CD4-positive, alpha-beta memory T cell (primary cell): ENCODE measurements around the gene ZBTB18. TPM values are rescaled to one million over a fixed set of nuclear protein-coding genes. Genes with fewer than 3 reads are reported as not detected.

Experiments used
- CTCF ChIA-PET: fragments of 350-600 bp; sonication (Branson Sonifier 250); formaldehyde crosslinking; loops from one replicate; lab custom pipeline; 2021; ENCODE audit warnings: inconsistent platforms; ENCODE audit not compliant: partially characterized antibody; lab: Charles Lee
- POLR2A ChIA-PET: fragments of 350-600 bp; sonication (Branson Sonifier 250); formaldehyde crosslinking; loops from one replicate; lab custom pipeline; 2021; ENCODE audit not compliant: partially characterized antibody; lab: Charles Lee
- DNase-seq, 5 donors: peaks; one replicate each; pipeline versions ENCODE4 v3.0.0 to v3.0.0-alpha.2; 2020 to 2022; ENCODE audit warnings: mixed read lengths in 1 of 5
- H3K27ac ChIP-seq: one replicate; pipeline ENCODE4 v1.7.0; 2013; ENCODE audit warnings: low read depth, low read length
- H3K27me3 ChIP-seq: 2 replicates; pipeline ENCODE4 v1.7.0; 2013; ENCODE audit warnings: mild to moderate bottlenecking, low read length, moderate library complexity; ENCODE audit not compliant: insufficient read depth
- H3K36me3 ChIP-seq: 2 replicates; pipeline ENCODE4 v1.7.0; 2013; ENCODE audit warnings: mild to moderate bottlenecking, low read length, moderate library complexity; ENCODE audit not compliant: insufficient read depth
- H3K4me1 ChIP-seq: 2 replicates; pipeline ENCODE4 v1.7.0; 2013; ENCODE audit warnings: mild to moderate bottlenecking, low read length, moderate library complexity; ENCODE audit not compliant: insufficient read depth
- H3K4me3 ChIP-seq, 2 donors: one replicate each; pipeline ENCODE4 v1.7.0; 2013; ENCODE audit warnings: low read length in 2 of 2, mild to moderate bottlenecking in 1 of 2
- H3K9me3 ChIP-seq, 2 donors: one replicate each; pipeline ENCODE4 v1.7.0; 2013; ENCODE audit warnings: low read length in 2 of 2, control low read depth in 1 of 2; ENCODE audit not compliant: control insufficient read depth in 1 of 2
- H3K27ac Mint-ChIP-seq, 7 donors: one replicate each; pipeline ENCODE4 v1.8.0; 2020 to 2021; ENCODE audit warnings: mixed read lengths in 7 of 7, mild to moderate bottlenecking in 6 of 7, inconsistent platforms in 3 of 7, moderate library complexity in 3 of 7
- H3K27me3 Mint-ChIP-seq, 2 donors: one replicate each; pipeline ENCODE4 v1.8.0; 2020 to 2021; ENCODE audit warnings: mixed read lengths in 2 of 2
- H3K36me3 Mint-ChIP-seq, 2 donors: one replicate each; pipeline ENCODE4 v1.8.0; 2020 to 2021; ENCODE audit warnings: mixed read lengths in 2 of 2, inconsistent platforms in 1 of 2, mild to moderate bottlenecking in 1 of 2
- H3K4me1 Mint-ChIP-seq, 4 donors: one replicate each; pipeline ENCODE4 v1.8.0; 2020 to 2021; ENCODE audit warnings: mixed read lengths in 4 of 4, mild to moderate bottlenecking in 1 of 4
- H3K4me3 Mint-ChIP-seq, 8 donors: one replicate each; pipeline ENCODE4 v1.8.0; 2020 to 2021; ENCODE audit warnings: mixed read lengths in 8 of 8, mild to moderate bottlenecking in 7 of 8, moderate library complexity in 6 of 8, inconsistent platforms in 3 of 8
- H3K9me3 Mint-ChIP-seq, 8 donors: one replicate each; pipeline ENCODE4 v1.8.0; 2020 to 2021; ENCODE audit warnings: mixed read lengths in 8 of 8, mild to moderate bottlenecking in 5 of 8, inconsistent platforms in 3 of 8, moderate library complexity in 1 of 8
- intact Hi-C: fragments of 100-400 bp; cut with micrococcal nuclease; formaldehyde crosslinking; loops from one replicate; pipeline ENCODE4 v1.15.1; 2023
- polyA plus RNA-seq, 2 donors: library from polyadenylated mRNA; unstranded; fragments of 300-500 nt; fragmentation: Illumina TruSeq; gene quantifications; one replicate each; pipeline ENCODE4 v1.2.3, GENCODE V29; 2021
- total RNA-seq, 2 experiments: library from RNA; stranded (reverse); gene quantifications; one replicate each; pipeline ENCODE4 v1.2.3, GENCODE V29; 2021

ZBTB18 gene
- total and polyA plus RNA-seq, 4 experiments from 2014 or later = 1.5 to 65.3 (median 32.4) TPM

- H3K27me3 Mint-ChIP-seq = no peaks in the 10 kb centered on the region
- H3K4me3 Mint-ChIP-seq = no peak overlapping the region
- H3K27ac Mint-ChIP-seq = no peak overlapping the region
- H3K4me1 Mint-ChIP-seq = peaks cover 0 to 3% (median 0%) of the 10 kb centered on the region in 4 donors
- no peaks in the 10 kb centered on the region for H3K36me3 Mint-ChIP-seq
- intact Hi-C loops = no loop called here
- POLR2A ChIA-PET = no interaction called here
- no peak overlapping the region for H3K27ac ChIP-seq
- DNase-seq = no peak
- H3K4me1 ChIP-seq = no peaks in the 10 kb centered on the region
- CTCF ChIA-PET = interaction anchor here (1.2 kb wide), 1 partner anchor 9 kb away, joined by 3 read pairs; no protein-coding TSS in a partner anchor
- H3K9me3 Mint-ChIP-seq = peaks cover 0 to 2% (median 0%) of the 10 kb centered on the region in 8 donors
- H3K27me3 ChIP-seq = no peaks in the 10 kb centered on the region
- no peaks in the 10 kb centered on the region for H3K36me3 ChIP-seq
- no peaks in the 10 kb centered on the region for H3K9me3 ChIP-seq
- H3K4me3 ChIP-seq = no peak overlapping the region
Observed at GRCh38 chr1:244066954-244067716, 16.1 kb downstream of the ZBTB18 start.

GRCh38 chr1:244067893-244068292 lies 16.8 kb downstream of the ZBTB18 start:
- no peak overlapping the region for H3K4me3 ChIP-seq
- Mint-ChIP-seq H3K36me3 (no peaks in the 10 kb centered on the region), H3K27me3 (no peaks in the 10 kb centered on the region), H3K4me3 (no peak overlapping the region), H3K9me3 (peaks cover 0 to 2% (median 0%) of the 10 kb centered on the region in 8 donors), H3K27ac (peak overlapping the region in 1 of 7 donors; percentile 35), H3K4me1 (peaks cover 1 to 8% (median 6%) of the 10 kb centered on the region in 4 donors)
- H3K27ac ChIP-seq = no peak overlapping the region
- ChIA-PET CTCF (interaction anchor here (1.2 kb wide), 2 partner anchors 9 to 20 kb away, joined by 3 read pairs; no protein-coding TSS in a partner anchor), POLR2A (interaction anchor here (1.2 kb wide), 1 partner anchor 20 kb away, joined by 5 read pairs; no protein-coding TSS in a partner anchor)
- H3K4me1 ChIP-seq = no peaks in the 10 kb centered on the region
- intact Hi-C loops = no loop called here
- H3K36me3 ChIP-seq = no peaks in the 10 kb centered on the region
- no peaks in the 10 kb centered on the region for H3K9me3 ChIP-seq
- no peak for DNase-seq
- H3K27me3 ChIP-seq = no peaks in the 10 kb centered on the region

- no peaks in the 10 kb centered on the region for H3K9me3 ChIP-seq
- no peak for DNase-seq
- no peaks in the 10 kb centered on the region for H3K27me3 ChIP-seq
- intact Hi-C loops = no loop called here
- H3K27ac Mint-ChIP-seq = no peak overlapping the region
- H3K9me3 Mint-ChIP-seq = no peaks in the 10 kb centered on the region
- H3K27me3 Mint-ChIP-seq = no peaks in the 10 kb centered on the region
- POLR2A ChIA-PET = interaction anchor here (1.2 kb wide), 1 partner anchor 21 kb away, joined by 5 read pairs; no protein-coding TSS in a partner anchor
- H3K36me3 Mint-ChIP-seq = no peaks in the 10 kb centered on the region
- H3K36me3 ChIP-seq = no peaks in the 10 kb centered on the region
- CTCF ChIA-PET = interaction anchor here (1.2 kb wide), 2 partner anchors 8 to 20 kb away, joined by 3 read pairs; no protein-coding TSS in a partner anchor
- no peak overlapping the region for H3K4me3 ChIP-seq
- H3K4me3 Mint-ChIP-seq = no peak overlapping the region
- H3K4me1 Mint-ChIP-seq = peaks cover 1 to 8% (median 7%) of the 10 kb centered on the region in 4 donors
- H3K27ac ChIP-seq = no peak overlapping the region
- H3K4me1 ChIP-seq = peaks cover 1% of the 10 kb centered on the region
Observed at GRCh38 chr1:244068567-244068966, 17.5 kb downstream of the ZBTB18 start.

GRCh38 chr1:244069326-244069898 lies 18.3 kb downstream of the ZBTB18 start:
- Histone ChIP-seq H3K4me1 (peaks cover 10% of the 10 kb centered on the region), H3K27me3 (no peaks in the 10 kb centered on the region), H3K27ac (no peak overlapping the region), H3K9me3 (no peaks in the 10 kb centered on the region), H3K4me3 (no peak overlapping the region), H3K36me3 (no peaks in the 10 kb centered on the region)
- POLR2A ChIA-PET = no interaction called here
- peaks cover 9 to 17% (median 15%) of the 10 kb centered on the region in 4 donors for H3K4me1 Mint-ChIP-seq
- H3K27ac Mint-ChIP-seq = no peak overlapping the region
- no peak overlapping the region for H3K4me3 Mint-ChIP-seq
- no peaks in the 10 kb centered on the region for H3K9me3 Mint-ChIP-seq
- DNase-seq = no peak
- H3K36me3 Mint-ChIP-seq = no peaks in the 10 kb centered on the region
- CTCF ChIA-PET = interaction anchor here (1.2 to 1.3 kb wide), 2 partner anchors 18 to 19 kb away, joined by 3 read pairs; partner anchors contain the start of gene ZBTB18
- intact Hi-C loops = no loop called here
- no peaks in the 10 kb centered on the region for H3K27me3 Mint-ChIP-seq

- Histone ChIP-seq H3K9me3 (no peaks in the 10 kb centered on the region), H3K27me3 (no peaks in the 10 kb centered on the region), H3K27ac (peak overlapping the region; percentile 27), H3K36me3 (no peaks in the 10 kb centered on the region), H3K4me1 (peaks cover 32% of the 10 kb centered on the region), H3K4me3 (peak overlapping the region; percentile 5 to 49)
- Mint-ChIP-seq H3K4me1 (peaks cover 26 to 38% (median 31%) of the 10 kb centered on the region in 4 donors), H3K4me3 (peak overlapping the region; percentile 88 to 96 (median 91)), H3K9me3 (no peaks in the 10 kb centered on the region), H3K36me3 (no peaks in the 10 kb centered on the region), H3K27ac (peak overlapping the region; percentile 90 to 99 (median 97)), H3K27me3 (no peaks in the 10 kb centered on the region)
- intact Hi-C loops = loop anchor here (1.0 kb wide), 1 partner anchor 26 kb away; no protein-coding TSS in a partner anchor
- peak; percentile 80 to 88 (median 86) for DNase-seq
- CTCF ChIA-PET = interaction anchor here (0.7 to 3.2 kb wide), 12 partner anchors 9 to 732 kb away, joined by 3 to 16 read pairs (median 4); partner anchors contain the start of gene ZBTB18
- POLR2A ChIA-PET = interaction anchor here (0.6 to 9.1 kb wide), 16 partner anchors 9 to 819 kb away, joined by 3 to 251 read pairs (median 4); partner anchors contain the start of genes AKT3, CEP170, SDCCAG8 and ZBTB18
Observed at GRCh38 chr1:244074559-244075171, 23.6 kb downstream of the ZBTB18 start.

GRCh38 chr1:244075247-244075722 lies 24.2 kb downstream of the ZBTB18 start:
- peaks cover 26 to 38% (median 31%) of the 10 kb centered on the region in 4 donors for H3K4me1 Mint-ChIP-seq
- no peaks in the 10 kb centered on the region for H3K36me3 ChIP-seq

More at GRCh38 chr1:244075247-244075722, 24.2 kb downstream of the ZBTB18 start:
- Histone ChIP-seq H3K4me3 (peak overlapping the region in 1 of 2 donors; percentile 39), H3K4me1 (peaks cover 32% of the 10 kb centered on the region), H3K9me3 (no peaks in the 10 kb centered on the region), H3K27ac (peak overlapping the region; percentile 27), H3K27me3 (no peaks in the 10 kb centered on the region)
- ChIA-PET CTCF (interaction anchor here (0.7 to 3.2 kb wide), 12 partner anchors 10 to 733 kb away, joined by 3 to 16 read pairs (median 4); partner anchors contain the start of gene ZBTB18), POLR2A (interaction anchor here (0.6 to 9.1 kb wide), 15 partner anchors 9 to 820 kb away, joined by 3 to 251 read pairs (median 4); partner anchors contain the start of genes AKT3, CEP170, SDCCAG8 and ZBTB18)
- H3K27ac Mint-ChIP-seq = peak overlapping the region; percentile 90 to 99 (median 97)
- H3K9me3 Mint-ChIP-seq = no peaks in the 10 kb centered on the region
- H3K4me3 Mint-ChIP-seq = peak overlapping the region; percentile 88 to 96 (median 91)
- no peaks in the 10 kb centered on the region for H3K36me3 Mint-ChIP-seq
- intact Hi-C loops = loop anchor here (1.0 kb wide), 1 partner anchor 27 kb away; no protein-coding TSS in a partner anchor
- DNase-seq = peak in 1 of 5 donors; percentile 3
- H3K27me3 Mint-ChIP-seq = no peaks in the 10 kb centered on the region
